NCI-H2107 treated with DMSO at 0.1 percent for 48 hours (cell line): ENCODE data around the gene TRABD2A.

ENCODE experiments used
- DNase-seq: peaks from one replicate; lab custom pipeline; 2025; ENCODE audit not compliant: unreplicated experiment; lab: John Stamatoyannopoulos, UW

The TRABD2A gene

DNA sequence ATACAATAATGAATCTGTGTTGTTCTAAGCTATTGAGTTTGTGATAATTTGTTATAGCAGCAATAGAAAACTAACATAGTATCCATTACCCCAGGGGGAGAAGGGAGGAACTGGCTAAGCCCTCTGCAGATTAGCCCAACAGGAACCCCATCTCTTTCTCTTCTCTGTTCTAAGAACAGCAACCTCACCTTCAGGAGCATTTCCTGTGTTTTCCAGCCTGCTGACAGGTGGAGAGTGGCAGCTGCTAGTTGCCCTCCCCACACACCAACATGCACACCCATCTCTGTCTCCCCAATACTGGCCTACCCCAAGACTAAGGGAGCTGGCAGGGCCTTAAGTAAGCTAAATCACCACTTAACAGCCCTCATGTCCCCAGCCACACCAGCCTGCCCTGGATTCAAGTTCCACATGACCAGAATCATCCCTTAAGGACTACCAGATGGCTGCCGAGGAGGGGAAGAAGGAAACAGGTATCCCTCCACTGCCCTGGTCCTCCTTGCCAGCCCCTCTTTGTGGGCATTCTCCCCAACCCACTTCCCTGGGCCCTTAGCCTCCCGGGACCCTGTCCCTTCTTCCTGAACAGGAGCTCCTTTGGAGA is 52.8 kb downstream of the TRABD2A start:
- no peak for DNase-seq

DNA sequence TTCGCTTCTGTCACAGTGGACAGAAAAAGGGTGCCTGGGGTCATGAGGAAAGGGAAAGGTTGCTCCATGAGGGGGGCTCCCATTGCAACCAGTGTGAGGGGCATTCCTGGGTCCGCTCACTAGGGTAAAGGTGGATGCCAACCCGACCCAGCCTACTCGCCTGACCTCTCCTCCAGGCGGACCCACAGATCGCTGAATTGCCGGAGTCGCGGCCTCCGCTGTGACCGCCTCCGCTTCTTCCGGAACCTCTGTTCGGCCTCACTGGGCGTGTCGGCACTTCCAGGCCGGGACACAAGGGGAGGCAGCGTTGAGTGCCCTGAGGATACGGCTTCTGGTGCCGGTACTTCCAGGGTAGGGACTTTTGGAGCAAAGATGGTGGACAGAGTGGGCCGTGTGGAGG is 57.1 kb downstream of the TRABD2A start:
- no peak for DNase-seq

DNA sequence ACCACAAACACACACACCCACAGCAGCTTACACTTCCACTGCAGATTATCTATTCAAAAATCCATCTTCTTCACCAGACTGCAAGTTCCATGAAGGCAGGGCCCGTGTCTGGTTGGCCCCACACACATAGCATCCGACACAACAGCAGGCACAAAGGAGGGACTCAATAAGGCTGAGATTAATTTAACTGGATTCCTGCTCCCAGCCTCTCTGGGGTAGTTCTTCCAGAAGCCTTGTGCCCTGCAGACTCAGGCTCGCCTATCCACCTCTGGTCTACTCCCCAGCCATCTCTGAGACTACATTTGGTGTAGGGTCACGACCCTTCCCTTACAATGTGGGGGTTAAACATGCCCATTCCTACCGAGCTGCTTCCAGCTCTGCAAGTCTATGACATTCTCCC is 57.7 kb downstream of the TRABD2A start:
- DNase-seq = no peak

DNA sequence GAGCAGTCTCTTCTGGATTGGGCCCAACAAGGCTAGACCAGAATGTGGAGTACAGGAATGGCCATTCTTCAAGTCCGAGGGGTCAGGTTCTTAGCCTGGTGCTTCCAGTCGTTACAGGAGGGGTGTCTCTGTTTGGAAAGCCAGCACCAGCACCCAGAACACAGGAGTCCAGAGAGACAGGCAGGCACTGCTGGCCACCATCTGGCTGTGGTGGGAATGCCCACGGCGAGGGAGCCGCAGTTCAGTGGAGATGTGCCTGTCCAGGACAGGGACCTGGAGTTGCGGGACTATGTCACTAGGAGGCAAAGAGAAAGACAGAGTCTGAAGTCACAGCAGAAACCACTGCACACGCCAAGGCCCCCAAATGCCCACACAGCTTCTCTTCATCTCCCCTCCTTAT is 59.1 kb downstream of the TRABD2A start:
- DNase-seq = no peak

DNA sequence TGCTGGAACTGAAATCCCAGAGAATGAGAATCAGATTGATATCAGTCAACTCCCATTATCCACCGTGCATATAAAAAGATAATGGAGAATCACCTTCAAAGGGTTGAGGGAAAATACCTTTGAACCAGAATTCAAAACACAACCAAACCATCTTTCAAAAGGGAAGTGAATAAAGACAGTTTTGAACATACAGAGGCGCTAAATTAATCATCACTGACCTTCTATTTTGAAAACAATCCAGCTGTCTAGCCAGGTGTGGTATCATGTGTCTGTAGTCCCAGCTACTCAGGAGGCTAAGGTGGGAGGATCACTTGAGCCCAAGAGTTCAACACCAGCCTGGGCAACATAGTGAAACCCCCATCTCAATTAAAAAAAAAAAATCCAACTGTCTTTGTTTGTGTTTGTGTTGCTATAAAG is 63.6 kb downstream of the TRABD2A start:
- no peak for DNase-seq

DNA sequence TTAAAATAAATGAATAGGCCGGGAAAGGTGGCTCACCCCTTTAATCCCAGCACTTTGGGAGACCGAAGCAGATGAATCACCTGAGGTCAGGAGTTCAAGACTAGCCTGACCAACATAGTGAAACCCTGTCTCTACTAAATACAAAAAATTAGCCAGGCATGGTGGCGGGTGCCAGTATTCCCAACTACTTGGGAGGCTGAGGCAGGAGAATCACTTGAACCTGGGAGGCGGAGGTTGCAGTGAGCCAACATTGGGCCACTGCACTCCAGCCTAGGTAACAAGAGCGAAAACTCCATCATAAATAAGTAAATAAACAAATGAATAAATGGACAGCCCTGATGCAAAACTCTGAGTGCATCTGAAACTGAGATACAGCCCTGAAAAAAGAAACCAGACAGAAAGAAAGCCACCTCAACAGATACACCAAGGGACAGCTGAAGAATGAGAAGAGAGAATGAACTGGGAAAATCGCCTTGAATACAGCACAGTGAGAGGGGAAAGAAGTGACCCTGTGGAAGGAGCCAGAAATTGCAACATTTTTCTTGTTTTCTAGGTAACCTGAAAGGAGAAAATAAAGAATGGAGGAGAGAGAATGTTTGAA is 64.4 kb downstream of the TRABD2A start:
- no peak for DNase-seq

DNA sequence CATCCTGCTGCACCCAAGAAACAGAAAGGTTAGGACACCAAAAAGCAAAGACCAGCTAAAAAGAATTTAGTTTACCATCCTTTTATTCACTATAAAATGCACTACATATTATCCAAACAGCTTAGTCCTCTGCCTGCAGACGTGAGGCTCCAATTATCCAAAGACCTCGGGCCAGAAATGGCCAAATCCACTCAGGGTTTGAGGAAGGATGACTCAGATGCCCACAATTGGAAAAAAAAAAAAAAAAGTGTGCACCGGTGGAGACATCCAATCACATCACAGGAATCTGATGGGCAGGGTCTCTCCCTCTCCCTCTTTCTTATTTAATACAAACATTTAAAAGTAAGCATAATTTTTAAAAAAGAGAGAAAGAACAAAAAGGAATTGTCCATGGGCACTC is 65.7 kb downstream of the TRABD2A start:
- no peak for DNase-seq

DNA sequence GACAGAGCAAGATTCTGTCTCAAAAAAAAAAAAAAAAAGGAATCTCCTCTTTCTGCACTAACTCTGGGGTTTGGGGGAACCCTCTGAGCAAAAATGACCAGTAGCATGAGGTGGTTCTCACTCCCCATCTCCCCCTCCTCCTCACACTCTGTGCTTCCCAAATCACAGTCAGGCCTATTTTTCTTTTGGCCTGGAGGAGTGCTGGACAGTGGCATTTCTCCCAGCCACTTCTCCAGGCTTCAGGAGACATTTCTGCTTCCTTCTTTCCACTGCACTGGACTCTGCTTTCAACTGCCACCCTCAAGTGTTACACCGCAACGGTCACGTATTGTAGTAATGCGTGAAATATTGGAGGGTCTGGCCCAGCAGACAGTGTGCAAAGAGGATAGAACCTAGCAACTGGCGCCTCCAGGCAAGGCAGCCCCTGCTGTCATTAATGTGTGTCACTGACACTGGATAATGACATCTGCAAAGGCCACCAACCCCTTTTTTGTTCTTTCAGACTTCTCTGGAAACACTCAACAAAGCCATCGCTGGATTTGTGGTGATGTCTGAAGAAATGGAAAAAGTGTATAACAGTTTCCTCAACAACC is 68.9 kb downstream of the TRABD2A start:
- no peak for DNase-seq

DNA sequence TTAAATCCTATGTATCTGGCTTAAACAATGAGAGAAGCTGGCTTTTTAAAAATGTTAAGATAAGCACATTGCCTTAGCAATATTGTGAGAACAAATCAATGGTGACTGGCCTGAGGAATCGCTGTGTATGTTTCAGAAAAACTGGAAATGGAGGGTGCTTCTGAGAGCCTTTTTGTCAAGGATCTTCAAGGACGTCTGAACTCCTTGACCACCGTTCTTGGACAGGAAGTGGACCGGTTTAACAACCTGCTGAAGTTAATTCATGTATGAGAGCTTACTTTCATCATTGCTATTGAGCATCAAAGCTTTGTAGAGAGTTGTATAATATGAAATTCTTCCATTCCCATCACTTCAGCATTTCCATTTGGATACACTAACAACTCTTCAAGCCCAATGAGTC is 72.6 kb downstream of the TRABD2A start:
- no peak for DNase-seq

DNA sequence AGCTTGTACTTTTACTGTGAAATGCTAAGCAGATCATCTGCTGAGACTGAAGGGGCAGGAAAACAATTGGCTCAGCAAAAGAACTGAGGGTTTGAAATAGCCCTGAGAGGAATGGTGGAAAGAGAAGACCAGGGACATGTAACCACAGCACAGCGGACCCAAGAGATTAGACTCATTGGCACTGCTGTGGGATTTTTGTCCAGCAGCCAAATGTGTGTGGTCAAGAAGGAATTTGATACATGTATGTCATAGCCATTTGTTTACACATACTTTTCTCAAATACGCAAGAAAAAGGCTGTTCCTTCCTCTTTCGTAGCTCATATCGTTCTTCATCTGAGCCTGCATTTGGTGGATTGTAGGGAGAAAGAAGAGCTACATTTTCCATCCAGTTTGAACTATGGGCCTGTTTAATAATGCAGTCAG is 73.8 kb downstream of the TRABD2A start:
- no peak for DNase-seq

DNA sequence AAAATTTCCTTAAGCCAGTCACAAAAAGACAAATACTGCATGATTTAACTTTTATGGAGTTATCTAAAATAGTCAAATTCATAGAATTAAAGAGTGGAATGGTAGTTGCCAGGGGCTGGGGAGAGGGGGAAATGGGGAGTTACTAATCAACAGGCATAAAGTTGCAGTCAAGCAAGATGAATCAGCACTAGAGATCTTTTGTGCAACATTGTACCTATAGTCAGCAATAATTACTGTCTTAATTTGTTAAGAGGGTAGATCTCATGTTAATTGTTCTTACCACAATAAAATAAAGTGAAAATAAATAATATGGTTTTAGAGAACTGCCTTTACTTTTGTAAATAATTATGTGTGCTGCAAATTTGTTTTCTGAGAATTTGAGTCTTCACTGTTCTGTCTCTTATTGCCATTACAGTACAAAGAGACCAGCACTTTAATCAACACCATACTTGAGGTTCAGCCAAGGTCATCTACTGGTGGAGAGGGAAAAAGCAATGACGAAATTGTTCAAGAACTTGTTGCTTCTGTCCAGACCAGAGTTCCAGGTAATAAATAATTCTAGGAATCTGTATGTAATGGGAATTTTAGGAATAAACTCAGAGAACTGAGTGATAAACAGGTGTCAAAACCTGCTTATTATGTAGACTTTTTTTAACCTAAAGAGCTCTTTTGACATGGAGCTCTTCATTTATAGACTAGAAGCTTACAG is 75.5 kb downstream of the TRABD2A start:
- DNase-seq = no peak

DNA sequence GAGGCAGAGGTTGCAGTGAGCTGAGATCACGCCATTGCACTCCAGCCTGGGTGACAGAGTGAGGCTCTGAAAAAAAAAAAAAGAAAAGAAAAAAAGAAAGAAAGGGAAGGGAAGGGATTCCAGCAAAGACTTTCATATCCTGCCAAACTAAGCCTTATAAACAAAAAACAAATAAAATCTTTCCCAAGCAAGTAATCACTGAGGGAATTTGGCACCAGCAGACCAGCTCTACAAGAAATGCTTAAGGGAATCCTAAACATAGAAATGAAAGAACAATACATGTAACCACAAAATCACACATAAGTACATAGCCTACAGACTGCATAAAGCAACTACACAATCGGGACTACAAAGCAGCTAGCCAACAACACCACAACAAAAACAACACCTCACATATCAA is 79.1 kb downstream of the TRABD2A start:
- no peak for DNase-seq

DNA sequence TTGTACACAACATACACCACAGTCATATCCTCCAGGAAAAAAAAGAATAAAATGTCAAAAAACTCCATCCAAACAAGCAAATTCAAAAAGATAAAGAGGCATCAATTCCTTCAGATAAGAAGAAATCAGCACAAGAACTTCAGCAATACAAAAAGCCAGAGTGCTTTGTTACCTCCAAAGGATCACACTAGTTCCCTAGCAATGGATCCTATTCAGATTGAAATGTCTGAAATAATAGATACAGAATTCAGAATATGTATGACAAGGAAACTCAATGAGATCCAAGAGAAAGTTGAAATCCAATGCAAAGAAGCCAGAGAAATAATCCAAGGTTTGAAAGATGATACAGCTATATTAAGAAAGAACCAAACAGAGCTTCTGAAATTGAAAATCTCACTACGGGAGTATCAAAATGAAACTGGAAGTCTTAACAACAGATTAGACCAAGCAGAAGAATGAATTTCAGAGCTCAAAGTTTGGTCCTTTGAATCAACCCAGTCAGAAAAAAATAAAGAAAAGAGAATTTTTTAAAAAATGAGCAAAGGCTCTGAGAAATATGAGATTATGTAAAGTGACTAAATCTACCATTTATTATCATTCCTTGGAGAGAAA is 80.6 kb downstream of the TRABD2A start:
- DNase-seq = no peak

DNA sequence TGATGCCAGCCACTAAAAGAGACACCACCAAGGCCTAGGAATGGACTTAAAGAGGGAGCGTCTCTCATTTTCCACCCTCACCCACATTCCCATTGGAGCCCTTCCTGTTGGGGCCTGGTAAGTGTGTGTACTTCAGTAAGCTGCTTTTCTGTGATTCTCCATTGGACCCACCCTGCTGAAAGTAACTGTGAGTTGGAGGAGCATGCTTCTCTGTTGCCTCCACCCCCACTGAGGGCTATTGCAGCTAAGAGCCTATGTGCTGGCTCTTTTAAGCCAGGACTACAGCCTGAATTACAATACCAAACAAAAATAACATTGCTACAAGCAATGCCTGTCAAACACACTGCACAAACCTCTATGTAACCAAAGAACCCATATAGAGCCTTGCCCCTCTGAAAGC is 81.1 kb downstream of the TRABD2A start:
- no peak for DNase-seq

DNA sequence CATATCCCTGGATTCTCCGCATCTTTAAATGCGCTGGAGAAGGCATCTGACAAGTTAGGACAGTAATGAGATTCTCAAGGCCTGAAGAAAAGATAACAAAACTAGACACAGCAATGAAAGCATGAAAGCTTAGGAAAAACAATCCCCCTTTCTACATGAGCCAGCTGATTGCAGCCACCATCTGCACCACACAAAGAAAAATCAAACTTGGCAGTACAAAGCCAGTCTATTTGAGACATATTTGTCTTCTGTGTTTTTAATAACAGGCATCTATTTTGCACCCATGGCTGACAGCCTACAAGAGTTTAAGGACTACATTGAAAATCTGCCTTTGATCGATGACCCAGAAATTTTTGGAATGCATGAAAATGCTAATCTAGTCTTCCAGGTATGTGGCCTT is 83.6 kb downstream of the TRABD2A start:
- DNase-seq = no peak

DNA sequence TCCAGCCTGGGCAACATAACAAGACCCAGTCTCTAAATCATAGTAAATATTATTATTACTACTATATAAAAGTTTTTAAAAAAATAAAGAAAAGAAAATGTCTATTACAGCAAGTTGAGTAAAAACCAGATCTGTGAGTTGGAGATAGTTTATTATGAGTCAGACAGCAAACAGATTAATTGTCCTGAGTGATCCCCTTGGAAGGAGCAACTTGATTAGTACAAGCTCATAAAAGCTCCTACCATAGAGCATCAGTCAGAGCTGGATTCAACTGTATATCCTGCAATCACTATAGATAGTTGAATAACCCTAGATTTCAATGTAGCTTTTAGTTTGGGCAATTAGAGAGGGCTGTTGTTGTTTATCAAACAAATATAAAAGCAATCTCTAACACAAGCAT is 84.1 kb downstream of the TRABD2A start:
- no peak for DNase-seq

DNA sequence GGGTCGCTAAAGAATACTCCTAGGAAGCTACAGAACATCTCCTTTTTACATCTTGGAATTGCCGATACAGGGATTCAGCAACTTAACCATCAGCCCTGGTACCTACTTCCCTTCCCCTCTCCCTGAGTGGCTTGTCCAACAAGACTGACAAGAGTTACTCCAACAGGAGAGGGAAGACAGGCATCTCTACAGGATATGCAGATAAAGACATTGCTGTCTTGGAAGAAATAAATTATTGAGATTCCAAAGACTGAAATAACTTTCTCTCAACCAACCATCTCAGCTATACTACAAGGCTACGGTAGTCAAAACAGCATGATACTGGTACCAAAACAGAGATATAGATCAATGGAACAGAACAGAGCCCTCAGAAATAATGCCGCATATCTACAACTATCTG is 87.2 kb downstream of the TRABD2A start:
- DNase-seq = no peak

DNA sequence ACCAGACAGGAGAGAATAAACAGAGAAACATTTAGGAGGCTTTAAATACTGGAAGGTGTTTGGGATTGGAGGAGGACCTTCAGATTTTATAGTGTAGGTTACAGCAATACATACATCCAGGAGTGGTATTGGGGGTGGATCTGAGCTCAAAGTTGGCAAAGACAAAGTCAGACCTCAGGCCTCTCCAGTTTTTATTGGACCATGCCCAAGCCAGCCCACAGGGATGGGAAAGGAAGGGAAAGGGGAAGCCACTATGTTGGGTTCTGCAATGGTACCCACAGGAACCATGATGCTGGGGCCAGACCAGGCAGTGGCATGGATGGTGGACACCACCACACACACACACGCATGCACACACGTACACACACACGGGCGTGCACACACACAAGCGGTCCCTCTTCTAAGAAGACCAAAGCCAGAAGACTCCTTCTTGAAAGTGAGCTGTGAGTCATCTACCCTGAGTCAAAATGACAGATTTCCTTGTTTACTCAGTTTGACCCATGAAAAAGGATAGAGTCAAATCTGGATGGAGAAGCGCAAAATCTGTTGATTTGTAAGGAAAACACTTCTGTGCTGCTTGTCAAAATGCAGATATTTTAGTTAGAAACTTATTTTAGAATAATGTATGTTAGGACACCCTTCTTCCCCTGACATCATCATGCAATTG is 87.9 kb downstream of the TRABD2A start:
- DNase-seq = no peak

DNA sequence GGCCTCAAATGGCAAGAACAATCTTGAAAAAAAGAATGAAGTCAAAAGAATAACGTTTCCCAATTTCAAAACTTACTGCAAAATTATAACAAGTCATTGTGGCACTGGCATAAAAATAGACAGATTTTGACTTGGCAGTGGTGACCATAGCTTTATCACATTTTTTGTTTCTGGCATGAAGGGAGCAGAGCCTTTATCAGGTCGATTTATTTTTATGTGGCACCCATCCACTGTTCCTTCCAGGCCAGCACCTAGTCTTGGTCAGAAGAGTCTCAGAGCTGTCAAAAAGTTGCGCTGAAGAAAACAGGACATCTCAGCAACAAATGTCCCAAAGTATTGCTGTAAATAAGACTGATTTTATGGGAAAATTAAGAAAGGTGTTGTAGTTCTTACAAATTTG is 92.4 kb downstream of the TRABD2A start:
- no peak for DNase-seq

DNA sequence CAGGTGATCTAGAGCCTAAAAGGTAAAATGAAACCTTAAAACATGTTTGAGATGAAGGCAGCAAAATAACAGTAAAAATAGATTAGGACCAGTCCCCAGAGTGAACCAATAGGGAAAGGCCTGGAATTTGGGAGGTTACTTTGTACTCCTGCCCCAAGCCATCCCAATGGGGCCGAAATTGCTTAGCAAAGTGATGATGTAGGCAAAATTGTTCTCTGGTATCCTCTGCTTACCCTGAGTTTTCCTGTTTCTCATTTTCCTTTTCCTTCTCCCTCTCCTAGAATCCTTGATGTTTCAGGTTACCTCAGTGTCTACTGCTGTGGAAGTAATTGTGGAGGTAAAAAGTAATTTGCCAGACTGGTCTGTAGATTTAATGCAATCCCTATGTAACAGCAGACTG is 92.9 kb downstream of the TRABD2A start:
- DNase-seq = no peak

DNA sequence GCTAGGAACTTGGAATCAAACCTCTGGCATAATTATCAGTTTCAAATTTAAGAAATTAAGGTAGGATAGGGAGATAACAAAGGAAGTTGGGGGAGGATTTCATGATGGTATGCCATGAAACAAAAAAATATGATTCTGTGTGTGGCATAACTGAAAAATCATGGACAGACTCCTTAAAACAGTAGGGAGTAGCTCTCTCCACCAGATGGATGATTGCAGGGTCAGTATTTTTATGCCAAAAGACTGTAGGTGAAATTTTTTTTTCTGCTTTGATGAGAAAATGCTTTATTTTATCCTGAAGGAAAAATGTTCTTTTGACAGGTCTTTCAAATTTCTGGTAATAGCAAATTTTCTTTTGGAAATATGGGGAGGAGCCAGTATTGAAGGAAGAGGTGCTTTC is 94.3 kb downstream of the TRABD2A start:
- DNase-seq = no peak
